ENCODE measurements around the gene PLCH1.

PLCH1 gene

DNA sequence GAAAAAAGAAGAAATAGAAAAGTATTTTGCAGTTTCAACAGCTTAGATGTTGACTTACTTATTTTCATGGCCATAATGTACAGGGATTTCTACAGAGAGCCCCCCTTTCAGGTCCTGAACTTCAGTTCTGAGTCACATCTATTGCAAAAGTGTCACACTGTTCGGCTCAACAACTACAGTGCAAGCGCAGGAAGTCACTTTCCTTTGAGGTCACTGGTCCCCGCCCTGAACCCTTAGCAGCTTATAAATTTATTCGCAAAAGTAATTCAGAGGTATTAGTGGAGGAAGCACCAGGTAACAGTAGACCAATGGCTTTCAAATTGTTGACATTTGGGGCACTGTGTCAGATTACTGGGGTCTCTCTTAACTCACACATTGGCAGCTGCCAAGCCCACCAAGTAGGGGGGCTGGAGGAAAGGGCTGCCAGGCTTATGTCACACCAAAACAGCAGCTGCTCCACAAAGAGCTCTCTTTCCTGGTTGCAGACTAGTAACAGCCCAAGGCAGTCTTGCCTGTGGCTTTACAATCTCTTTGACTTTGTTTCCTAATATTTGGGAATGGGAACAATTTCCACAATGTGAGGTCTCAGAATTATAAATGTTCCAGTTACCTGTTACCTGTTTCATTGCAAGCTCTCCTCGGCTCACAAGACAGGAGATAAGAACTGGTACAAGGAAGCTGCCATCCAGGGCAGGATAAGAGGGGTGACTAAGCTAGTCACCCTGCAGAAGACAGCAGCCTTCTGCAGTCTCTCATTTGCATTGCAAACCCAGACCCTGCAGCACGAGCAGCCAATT is 321.1 kb downstream of the PLCH1 start:
- Histone ChIP-seq H2BK15ac (ENCODE audit: low read depth, poor library complexity, severe bottlenecking) (no peak overlapping the region), H3K4me1 (ENCODE audit: control insufficient read depth, insufficient read depth, low read depth, low read length) (no peaks in the 10 kb centered on the region), H2AK5ac (ENCODE audit: low read length, severe bottlenecking) (no peak overlapping the region), H3K36me3 (ENCODE audit: control insufficient read depth in 1 of 2, insufficient read depth in 2 of 2, low read depth in 1 of 2, low read length in 2 of 2) (no peaks in the 10 kb centered on the region), H2AFZ (ENCODE audit: low read depth, low read length) (no peak overlapping the region), H3K9ac (ENCODE audit: low read length) (no peak overlapping the region), H3K4me2 (ENCODE audit: low read length, poor library complexity, severe bottlenecking) (no peak overlapping the region), H3K27me3 (ENCODE audit: control insufficient read depth in 1 of 2, insufficient read depth in 1 of 2, low read length in 2 of 2) (no peaks in the 10 kb centered on the region), H4K91ac (ENCODE audit: low read length) (no peak overlapping the region), H3K18ac (ENCODE audit: low read depth in 1 of 2, low read length in 2 of 2) (no peak overlapping the region), H4K8ac (ENCODE audit: low read length) (no peak overlapping the region), H2BK12ac (ENCODE audit: low read length in 2 of 2) (no peak overlapping the region), H3K4ac (ENCODE audit: low read depth in 1 of 2, low read length in 2 of 2) (no peak overlapping the region), H3K4me3 (ENCODE audit: insufficient read depth in 1 of 2, low read depth in 1 of 2, low read length in 2 of 2) (no peak overlapping the region), H2BK120ac (ENCODE audit: low read depth, low read length) (no peak overlapping the region), H3K23ac (ENCODE audit: low read length in 2 of 2) (no peak overlapping the region), H3K9me3 (ENCODE audit: control insufficient read depth, low read length) (peaks cover 5% of the 10 kb centered on the region), H2BK5ac (ENCODE audit: low read depth, low read length, poor library complexity, severe bottlenecking) (no peak overlapping the region), H3K79me1 (replicated peaks; ENCODE audit: low read length, poor library complexity, severe bottlenecking) (no peaks in the 10 kb centered on the region), H3K14ac (ENCODE audit: low read length in 2 of 2) (no peak overlapping the region), H3K27ac (ENCODE audit: low read length, poor library complexity, severe bottlenecking) (no peak overlapping the region)
- no peak for DNase-seq
- 78% methylated on average over 6 of the region's 6 CpGs for WGBS

DNA sequence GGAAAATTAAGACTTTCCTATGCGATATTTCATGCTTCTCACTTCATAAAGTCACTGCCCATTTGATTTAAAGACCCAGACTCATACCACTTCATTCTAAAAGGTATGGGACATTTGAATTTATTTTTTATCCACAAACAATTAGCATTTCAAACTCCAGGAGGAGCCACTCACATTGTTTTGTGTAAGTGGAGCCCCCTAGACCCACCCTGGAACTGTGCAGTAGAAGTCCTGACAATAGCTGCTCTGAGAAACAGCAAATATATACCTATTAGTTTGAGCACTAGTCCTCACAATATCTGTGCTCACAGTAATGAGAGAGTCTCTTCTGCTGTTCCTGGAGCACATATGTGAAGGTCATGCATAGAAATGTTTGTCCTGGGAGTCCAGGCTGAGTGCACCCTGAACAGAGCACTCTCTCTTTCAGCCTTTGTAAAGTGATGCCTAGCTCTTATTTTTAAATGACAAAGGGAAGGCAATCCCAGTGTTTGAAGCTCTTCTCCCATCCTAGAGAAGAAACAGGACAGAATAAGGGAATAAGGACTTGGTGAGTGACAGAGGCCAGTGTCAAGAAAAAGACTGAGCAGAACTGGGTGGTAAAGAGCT is 323.9 kb downstream of the PLCH1 start:
- no peak overlapping the region for H2AFZ ChIP-seq (ENCODE audit: low read depth, low read length)
- no peak overlapping the region for H4K8ac ChIP-seq (ENCODE audit: low read length)
- H3K36me3 ChIP-seq (ENCODE audit: control insufficient read depth in 1 of 2, insufficient read depth in 2 of 2, low read depth in 1 of 2, low read length in 2 of 2): no peaks in the 10 kb centered on the region
- no peak overlapping the region for H3K23ac ChIP-seq (ENCODE audit: low read length in 2 of 2)
- H2AK5ac ChIP-seq (ENCODE audit: low read length, severe bottlenecking): no peak overlapping the region
- no peak overlapping the region for H3K4me2 ChIP-seq (ENCODE audit: low read length, poor library complexity, severe bottlenecking)
- H3K18ac ChIP-seq (ENCODE audit: low read depth in 1 of 2, low read length in 2 of 2): no peak overlapping the region
- no peaks in the 10 kb centered on the region for H3K27me3 ChIP-seq (ENCODE audit: control insufficient read depth in 1 of 2, insufficient read depth in 1 of 2, low read length in 2 of 2)
- no peak overlapping the region for H4K91ac ChIP-seq (ENCODE audit: low read length)
- WGBS: 83% methylated on average over 1 of the region's 1 CpG
- H2BK120ac ChIP-seq (ENCODE audit: low read depth, low read length): no peak overlapping the region
- no peak overlapping the region for H3K4ac ChIP-seq (ENCODE audit: low read depth in 1 of 2, low read length in 2 of 2)
- H3K14ac ChIP-seq (ENCODE audit: low read length in 2 of 2): no peak overlapping the region
- no peak overlapping the region for H2BK15ac ChIP-seq (ENCODE audit: low read depth, poor library complexity, severe bottlenecking)
- no peak overlapping the region for H2BK5ac ChIP-seq (ENCODE audit: low read depth, low read length, poor library complexity, severe bottlenecking)
- no peak overlapping the region for H3K27ac ChIP-seq (ENCODE audit: low read length, poor library complexity, severe bottlenecking)
- no peaks in the 10 kb centered on the region for H3K4me1 ChIP-seq (ENCODE audit: control insufficient read depth, insufficient read depth, low read depth, low read length)
- H3K9ac ChIP-seq (ENCODE audit: low read length): no peak overlapping the region
- no peaks in the 10 kb centered on the region for H3K79me1 ChIP-seq (replicated peaks; ENCODE audit: low read length, poor library complexity, severe bottlenecking)
- H3K4me3 ChIP-seq (ENCODE audit: insufficient read depth in 1 of 2, low read depth in 1 of 2, low read length in 2 of 2): no peak overlapping the region
- no peak overlapping the region for H2BK12ac ChIP-seq (ENCODE audit: low read length in 2 of 2)
- no peaks in the 10 kb centered on the region for H3K9me3 ChIP-seq (ENCODE audit: control insufficient read depth, low read length)
- no peak for DNase-seq

DNA sequence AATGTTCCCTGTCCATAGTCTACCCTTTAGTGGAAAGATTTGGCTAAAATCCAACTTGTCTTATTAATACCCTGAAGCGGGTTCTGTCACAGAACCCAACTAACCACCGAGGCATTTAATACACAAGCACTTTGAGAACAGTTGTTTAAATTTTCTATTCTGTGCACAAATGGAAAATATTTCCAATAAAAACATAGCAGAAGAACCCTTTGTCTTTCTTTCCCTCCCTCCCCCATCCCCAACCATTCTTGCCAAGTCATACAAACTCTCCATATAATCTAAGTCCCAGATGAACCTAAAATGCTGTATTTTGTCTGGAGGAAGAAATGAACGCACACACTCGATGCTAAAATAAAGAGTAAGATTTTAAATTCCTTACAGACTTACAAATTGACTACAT is 324.5 kb downstream of the PLCH1 start:
- WGBS: 100% methylated on average over 1 of the region's 4 CpGs

DNA sequence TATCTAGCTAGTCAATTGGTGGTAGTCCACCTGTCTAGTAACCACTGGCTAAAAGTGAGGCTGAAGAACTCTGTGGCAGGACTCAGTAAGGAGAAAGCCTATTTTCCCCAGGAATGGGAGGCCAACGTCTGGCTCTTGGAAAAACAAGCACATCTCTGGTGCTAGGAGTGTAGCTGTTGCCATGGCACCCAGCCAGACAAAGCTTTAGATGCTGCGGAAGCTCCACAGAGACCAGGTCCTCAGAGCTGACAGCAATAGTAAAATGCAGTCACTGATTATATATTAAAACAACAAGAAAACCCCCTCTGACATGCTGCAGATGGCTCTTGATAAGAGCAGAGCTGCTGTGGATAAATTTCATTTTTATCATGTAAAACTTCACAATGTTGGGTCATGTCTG is 326.5 kb downstream of the PLCH1 start:
- Histone ChIP-seq H3K23ac (ENCODE audit: low read length in 2 of 2) (no peak overlapping the region), H3K4me1 (ENCODE audit: control insufficient read depth, insufficient read depth, low read depth, low read length) (no peaks in the 10 kb centered on the region), H3K4ac (ENCODE audit: low read depth in 1 of 2, low read length in 2 of 2) (no peak overlapping the region), H2BK120ac (ENCODE audit: low read depth, low read length) (no peak overlapping the region), H3K27me3 (ENCODE audit: control insufficient read depth in 1 of 2, insufficient read depth in 1 of 2, low read length in 2 of 2) (no peaks in the 10 kb centered on the region), H4K8ac (ENCODE audit: low read length) (no peak overlapping the region), H4K91ac (ENCODE audit: low read length) (no peak overlapping the region), H2BK12ac (ENCODE audit: low read length in 2 of 2) (no peak overlapping the region), H2BK5ac (ENCODE audit: low read depth, low read length, poor library complexity, severe bottlenecking) (no peak overlapping the region), H2BK15ac (ENCODE audit: low read depth, poor library complexity, severe bottlenecking) (no peak overlapping the region), H3K14ac (ENCODE audit: low read length in 2 of 2) (no peak overlapping the region), H2AFZ (ENCODE audit: low read depth, low read length) (no peak overlapping the region), H3K9me3 (ENCODE audit: control insufficient read depth, low read length) (no peaks in the 10 kb centered on the region), H3K9ac (ENCODE audit: low read length) (no peak overlapping the region), H3K79me1 (replicated peaks; ENCODE audit: low read length, poor library complexity, severe bottlenecking) (no peaks in the 10 kb centered on the region), H3K36me3 (ENCODE audit: control insufficient read depth in 1 of 2, insufficient read depth in 2 of 2, low read depth in 1 of 2, low read length in 2 of 2) (no peaks in the 10 kb centered on the region), H3K4me3 (ENCODE audit: insufficient read depth in 1 of 2, low read depth in 1 of 2, low read length in 2 of 2) (no peak overlapping the region), H3K27ac (ENCODE audit: low read length, poor library complexity, severe bottlenecking) (no peak overlapping the region), H2AK5ac (ENCODE audit: low read length, severe bottlenecking) (no peak overlapping the region), H3K4me2 (ENCODE audit: low read length, poor library complexity, severe bottlenecking) (no peak overlapping the region), H3K18ac (ENCODE audit: low read depth in 1 of 2, low read length in 2 of 2) (no peak overlapping the region)
- 38% methylated on average over 2 of the region's 2 CpGs for WGBS
- peak; percentile 51 for DNase-seq

More for the DNA sequence above, 324.5 kb downstream of the PLCH1 start:
- Histone ChIP-seq H2AFZ (ENCODE audit: low read depth, low read length) (no peak overlapping the region), H3K14ac (ENCODE audit: low read length in 2 of 2) (no peak overlapping the region), H3K4me3 (ENCODE audit: insufficient read depth in 1 of 2, low read depth in 1 of 2, low read length in 2 of 2) (no peak overlapping the region), H3K4me2 (ENCODE audit: low read length, poor library complexity, severe bottlenecking) (no peak overlapping the region), H3K27ac (ENCODE audit: low read length, poor library complexity, severe bottlenecking) (no peak overlapping the region), H3K9ac (ENCODE audit: low read length) (no peak overlapping the region), H2BK12ac (ENCODE audit: low read length in 2 of 2) (no peak overlapping the region), H3K23ac (ENCODE audit: low read length in 2 of 2) (no peak overlapping the region), H3K9me3 (ENCODE audit: control insufficient read depth, low read length) (no peaks in the 10 kb centered on the region), H3K36me3 (ENCODE audit: control insufficient read depth in 1 of 2, insufficient read depth in 2 of 2, low read depth in 1 of 2, low read length in 2 of 2) (no peaks in the 10 kb centered on the region), H3K4me1 (ENCODE audit: control insufficient read depth, insufficient read depth, low read depth, low read length) (no peaks in the 10 kb centered on the region), H3K27me3 (ENCODE audit: control insufficient read depth in 1 of 2, insufficient read depth in 1 of 2, low read length in 2 of 2) (no peaks in the 10 kb centered on the region), H2BK15ac (ENCODE audit: low read depth, poor library complexity, severe bottlenecking) (no peak overlapping the region), H3K18ac (ENCODE audit: low read depth in 1 of 2, low read length in 2 of 2) (no peak overlapping the region), H2BK120ac (ENCODE audit: low read depth, low read length) (no peak overlapping the region), H4K8ac (ENCODE audit: low read length) (no peak overlapping the region), H3K4ac (ENCODE audit: low read depth in 1 of 2, low read length in 2 of 2) (no peak overlapping the region), H2BK5ac (ENCODE audit: low read depth, low read length, poor library complexity, severe bottlenecking) (no peak overlapping the region), H4K91ac (ENCODE audit: low read length) (no peak overlapping the region), H3K79me1 (replicated peaks; ENCODE audit: low read length, poor library complexity, severe bottlenecking) (no peaks in the 10 kb centered on the region), H2AK5ac (ENCODE audit: low read length, severe bottlenecking) (no peak overlapping the region)
- DNase-seq: no peak
